ENCODE results near the gene LKAAEAR1.

LKAAEAR1 gene

GRCh38 chr20:64086801-64087200 is 2.6 kb upstream of the LKAAEAR1 start:
- H3K4me3 ChIP-seq (ENCODE audit: low read depth, low read length): no peak overlapping the region
- no peak for TF ChIP-seq CTCF (IDR thresholded peaks at IDR 0.05; ENCODE audit: control insufficient read depth, extremely low read depth, insufficient read depth)
- no peak for DNase-seq (ENCODE audit: low read depth)

- DNase-seq (ENCODE audit: low read depth): no peak
- TF ChIP-seq CTCF (IDR thresholded peaks at IDR 0.05; ENCODE audit: control insufficient read depth, extremely low read depth, insufficient read depth): no peak
Observed at GRCh38 chr20:64084685-64085152, 521 bp upstream of the LKAAEAR1 start.

GRCh38 chr20:64083378-64083803 is 807 bp downstream of the LKAAEAR1 start:
- DNase-seq (ENCODE audit: low read depth): no peak

More at GRCh38 chr20:64084685-64085152, 521 bp upstream of the LKAAEAR1 start:
- no peak overlapping the region for H3K4me3 ChIP-seq (ENCODE audit: low read depth, low read length)

GRCh38 chr20:64082820-64083377 is 1.3 kb downstream of the LKAAEAR1 start:
- DNase-seq (ENCODE audit: low read depth): no peak
- no peak for TF ChIP-seq CTCF (IDR thresholded peaks at IDR 0.05; ENCODE audit: control insufficient read depth, extremely low read depth, insufficient read depth)
- H3K4me3 ChIP-seq (ENCODE audit: low read depth, low read length): peak overlapping the region; percentile 45

More at GRCh38 chr20:64083378-64083803, 807 bp downstream of the LKAAEAR1 start:
- peak; percentile 84 for TF ChIP-seq CTCF (IDR thresholded peaks at IDR 0.05; ENCODE audit: control insufficient read depth, extremely low read depth, insufficient read depth)
- peak overlapping the region; percentile 45 for H3K4me3 ChIP-seq (ENCODE audit: low read depth, low read length)

- H3K4me3 ChIP-seq (ENCODE audit: low read depth, low read length): no peak overlapping the region
- no peak for DNase-seq (ENCODE audit: low read depth)
- no peak for TF ChIP-seq CTCF (IDR thresholded peaks at IDR 0.05; ENCODE audit: control insufficient read depth, extremely low read depth, insufficient read depth)
Observed at GRCh38 chr20:64082126-64082731, 2.0 kb downstream of the LKAAEAR1 start.

- no peak for TF ChIP-seq CTCF (IDR thresholded peaks at IDR 0.05; ENCODE audit: control insufficient read depth, extremely low read depth, insufficient read depth)
- no peak for DNase-seq (ENCODE audit: low read depth)
- no peak overlapping the region for H3K4me3 ChIP-seq (ENCODE audit: low read depth, low read length)
Observed at GRCh38 chr20:64081624-64081964, 2.6 kb downstream of the LKAAEAR1 start.

Measured in LNCaP clone FGC (cell line).